SK-N-SH (cell line): ENCODE data around the gene TUFM. TPM values are rescaled to one million over a fixed set of nuclear protein-coding genes. Genes with fewer than 3 reads are reported as not detected.
"Not testable (repeated sequence)": the region's sequence is repeated elsewhere in the genome, so short reads cannot be mapped to it uniquely, and the experiment has no call there.

Source experiments
- CTCF ChIA-PET: fragments of 300-600, 350-600 bp; formaldehyde crosslinking; extraction: SDS; loops from one replicate; lab custom pipeline; 2021; lab: Yijun Ruan, JAX
- POLR2A ChIA-PET: fragments of 350-600 bp; sonication (Branson Sonifier 250); formaldehyde crosslinking; extraction: SDS; loops from one replicate; lab custom pipeline; 2020; ENCODE audit warnings: antibody characterized with exemption, inconsistent platforms; lab: Yijun Ruan, JAX
- DNase-seq: peaks from one replicate; pipeline ENCODE4 v3.0.0; 2012
- H2AFZ ChIP-seq: fragments of 200-600 bp; sonication (generic); 2 replicates; pipeline ENCODE4 v1.8.1; 2016; ENCODE audit warnings: antibody characterized with exemption, mild to moderate bottlenecking, low read depth
- H3F3A ChIP-seq: fragments of 200-600 bp; sonication (generic); replicated peaks from 2 replicates; pipeline ENCODE3; 2016; ENCODE audit warnings: antibody characterized with exemption, mild to moderate bottlenecking; ENCODE audit not compliant: insufficient read depth
- H3K27ac ChIP-seq, 2 experiments: fragments of 200-500 bp in 1 of 2; fragments of 200-600 bp in 1 of 2; sonication (Bioruptor generic) in 1 of 2; sonication (generic), shearing (Covaris generic) in 1 of 2; 2 replicates each; pipeline versions ENCODE4 v1.5.1 to v1.6.1; 2014 to 2016; ENCODE audit warnings: low read depth in 2 of 2, inconsistent platforms in 1 of 2, low read length in 1 of 2, mild to moderate bottlenecking in 1 of 2, mixed read lengths in 1 of 2
- H3K27me3 ChIP-seq: fragments of 200-600 bp; sonication (generic), shearing (Covaris generic); 2 replicates; pipeline ENCODE4 v1.6.1; 2016; ENCODE audit warnings: mixed run types; ENCODE audit not compliant: insufficient read depth
- H3K36me3 ChIP-seq, 2 experiments: fragments of 200-500 bp in 1 of 2; fragments of 200-600 bp in 1 of 2; sonication (Bioruptor generic) in 1 of 2; sonication (generic) in 1 of 2; replicated peaks in 1 of 2; 2 replicates each; pipeline versions ENCODE3 to v1.5.1; 2014 to 2016; ENCODE audit warnings: low read length in 1 of 2, mild to moderate bottlenecking in 1 of 2; ENCODE audit not compliant: insufficient read depth in 2 of 2, control insufficient read depth in 1 of 2
- H3K4me1 ChIP-seq, 2 experiments: fragments of 200-500 bp in 1 of 2; fragments of 200-600 bp in 1 of 2; sonication (Bioruptor generic) in 1 of 2; sonication (generic), shearing (Covaris generic) in 1 of 2; 2 replicates each; pipeline versions ENCODE4 v1.5.1 to v1.6.1; 2014 to 2016; ENCODE audit warnings: low read depth in 1 of 2, low read length in 1 of 2, mixed run types in 1 of 2; ENCODE audit not compliant: insufficient read depth in 2 of 2, control insufficient read depth in 1 of 2
- H3K4me2 ChIP-seq: fragments of 200-600 bp; sonication (generic), shearing (Covaris generic); 2 replicates; pipeline ENCODE4 v1.6.1; 2017; ENCODE audit warnings: mixed run types
- H3K4me3 ChIP-seq, 2 experiments: fragments of 200-500 bp in 1 of 2; fragments of 200-600 bp in 1 of 2; sonication (Bioruptor generic) in 1 of 2; sonication (generic), shearing (Covaris generic) in 1 of 2; 2 replicates each; pipeline versions ENCODE4 v1.5.1 to v1.8.1; 2014 to 2016; ENCODE audit warnings: low read depth in 2 of 2, inconsistent platforms in 1 of 2, low read length in 1 of 2, mild to moderate bottlenecking in 1 of 2, mixed read lengths in 1 of 2, moderate library complexity in 1 of 2
- H3K79me2 ChIP-seq: fragments of 200-600 bp; sonication (generic); 2 replicates; pipeline ENCODE4 v1.8.1; 2017; ENCODE audit warnings: mild to moderate bottlenecking; ENCODE audit not compliant: insufficient read depth
- H3K9ac ChIP-seq: fragments of 200-600 bp; sonication (generic); 2 replicates; pipeline ENCODE4 v1.6.1; 2017; ENCODE audit warnings: mixed run types
- H3K9me2 ChIP-seq: fragments of 200-600 bp; sonication (generic); 2 replicates; pipeline ENCODE4 v1.6.1; 2017; ENCODE audit warnings: mixed run types
- H3K9me3 ChIP-seq: fragments of 200-600 bp; sonication (generic); 2 replicates; pipeline ENCODE4 v1.6.1; 2017; ENCODE audit warnings: mixed run types, mild to moderate bottlenecking, moderate library complexity
- H4K20me1 ChIP-seq: fragments of 200-600 bp; sonication (generic); 2 replicates; pipeline ENCODE4 v1.6.1; 2017; ENCODE audit warnings: mild to moderate bottlenecking, mixed run types; ENCODE audit not compliant: insufficient read depth
- WGBS: methylation state at CpG from one replicate; pipeline ENCODE4 v1.1.6; 2017; ENCODE audit warnings: low lambda C conversion rate; 5-methylcytosine and 5-hydroxymethylcytosine counted together
- polyA plus RNA-seq, 3 experiments: library from polyadenylated mRNA; depleted of rRNA; stranded (reverse); fragments of >200 nt; gene quantifications; 2 replicates each; pipeline ENCODE4 v1.2.3, GENCODE V29; 2012
- small RNA-seq, 7 experiments: library from RNA; depleted of rRNA; stranded (forward); fragments of <200 nt; gene quantifications; one replicate each; pipeline ENCODE3, GENCODE V24; 2012

TUFM gene
- polyA plus RNA-seq, 1 of the 3 experiments (the other 2 are of a cell fraction) = 358 TPM

DNA sequence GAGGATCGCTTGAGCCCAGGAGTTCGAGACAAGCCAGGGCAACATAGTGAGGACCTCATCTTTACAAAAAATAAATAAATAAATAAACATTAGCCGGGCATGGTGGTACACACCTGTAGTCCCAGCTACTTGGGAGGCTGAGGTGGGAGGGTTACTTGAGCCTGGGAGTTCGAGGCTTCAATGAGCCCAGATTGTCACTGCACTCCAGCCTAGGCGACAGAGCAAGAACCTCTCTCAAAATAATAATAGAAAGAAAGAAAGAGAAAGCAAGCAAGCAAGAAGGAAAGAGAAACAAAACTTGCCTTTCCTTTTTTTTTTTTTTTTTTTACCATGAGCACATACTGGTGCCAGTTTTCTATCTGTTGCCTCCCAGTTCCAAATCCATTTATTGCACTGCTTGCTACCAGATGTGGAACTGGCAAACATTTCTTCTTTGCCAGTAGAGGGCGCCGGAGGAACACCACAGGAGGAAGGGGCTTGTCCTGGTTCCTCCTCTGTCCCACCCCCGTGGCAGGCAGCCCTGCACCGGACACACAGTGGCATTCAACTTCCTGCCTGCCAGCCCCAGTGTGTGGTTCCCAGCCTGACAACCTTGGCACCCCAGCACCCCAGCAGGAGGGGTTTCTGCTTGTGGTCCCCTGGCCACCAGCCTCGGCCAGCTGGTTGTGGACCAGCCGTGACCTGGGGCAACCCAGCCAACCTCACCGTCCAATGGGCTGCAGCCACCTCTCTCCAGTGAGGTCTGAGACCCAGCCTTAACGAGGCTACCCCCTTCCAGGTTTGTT, 43.7 kb downstream of the TUFM start:
- H3K4me1 ChIP-seq, H2AFZ ChIP-seq, H3K9me3 ChIP-seq, CTCF ChIA-PET, H3K4me2 ChIP-seq, H3F3A ChIP-seq, POLR2A ChIA-PET, H3K27me3 ChIP-seq, H3K27ac ChIP-seq, DNase-seq, H3K36me3 ChIP-seq, H3K9me2 ChIP-seq, H3K4me3 ChIP-seq, H4K20me1 ChIP-seq, H3K9ac ChIP-seq, H3K79me2 ChIP-seq: not testable (repeated sequence)
- 53% methylated on average over 4 of the region's 13 CpGs for whole genome bisulfite sequencing

Small RNA genes within 50 kb of the gene (small RNA-seq; reads per million reads assigned to genes)
- 0 reads per million in 7 experiments for gene RF00416

Other genes starting within 250 kb of the TUFM start
- gene SULT1A2, start 249.3 kb downstream of the TUFM start, polyA plus RNA-seq (2012; rRNA removed) = 0.07 TPM in 1 of 2 replicates, not detected in the other
- gene SULT1A1, start 236.3 kb downstream of the TUFM start, polyA plus RNA-seq (2012; rRNA removed) = 0.13 and 0.21 TPM in 2 replicates
- gene NPIPB8, start 208.3 kb downstream of the TUFM start, polyA plus RNA-seq (2012; rRNA removed) = 0.24 TPM in 1 of 2 replicates, not detected in the other
- 399 and 488 TPM in 2 replicates for gene EIF3C, start 134.9 kb downstream of the TUFM start, polyA plus RNA-seq (2012; rRNA removed)
- 0.74 and 0.84 TPM in 2 replicates for gene NPIPB9, start 94.6 kb downstream of the TUFM start, polyA plus RNA-seq (2012; rRNA removed)
- 21.5 and 39.2 TPM in 2 replicates for gene ATXN2L, start 23.3 kb downstream of the TUFM start, polyA plus RNA-seq (2012; rRNA removed)
- 59.8 and 71.1 TPM in 2 replicates for gene SH2B1, start 17.5 kb upstream of the TUFM start, polyA plus RNA-seq (2012; rRNA removed)
- 3.0 and 3.3 TPM in 2 replicates for gene ATP2A1, start 32.1 kb upstream of the TUFM start, polyA plus RNA-seq (2012; rRNA removed)
- gene RABEP2, start 78.9 kb upstream of the TUFM start, polyA plus RNA-seq (2012; rRNA removed) = 35.6 and 46.1 TPM in 2 replicates
- gene CD19, start 85.6 kb upstream of the TUFM start, polyA plus RNA-seq (2012; rRNA removed) = not detected in 2 replicates
- 41.9 and 56.1 TPM in 2 replicates for gene NFATC2IP, start 104.6 kb upstream of the TUFM start, polyA plus RNA-seq (2012; rRNA removed)
- 24.8 and 41.1 TPM in 2 replicates for gene SPNS1, start 128.4 kb upstream of the TUFM start, polyA plus RNA-seq (2012; rRNA removed)
- gene LAT, start 138.7 kb upstream of the TUFM start, polyA plus RNA-seq (2012; rRNA removed) = 8.0 and 8.6 TPM in 2 replicates